ENCODE measurements around the gene CCDC86. TPM values are rescaled to one million over a fixed set of nuclear protein-coding genes. Genes with fewer than 3 reads are reported as not detected.
A peak's percentile ranks its signal among the peaks of the same experiment; 100 is the strongest.

The CCDC86 gene
- polyA plus RNA-seq, 2 of the 4 experiments (the other 2 are of a cell fraction): 42.8 to 71.1 TPM

DNA sequence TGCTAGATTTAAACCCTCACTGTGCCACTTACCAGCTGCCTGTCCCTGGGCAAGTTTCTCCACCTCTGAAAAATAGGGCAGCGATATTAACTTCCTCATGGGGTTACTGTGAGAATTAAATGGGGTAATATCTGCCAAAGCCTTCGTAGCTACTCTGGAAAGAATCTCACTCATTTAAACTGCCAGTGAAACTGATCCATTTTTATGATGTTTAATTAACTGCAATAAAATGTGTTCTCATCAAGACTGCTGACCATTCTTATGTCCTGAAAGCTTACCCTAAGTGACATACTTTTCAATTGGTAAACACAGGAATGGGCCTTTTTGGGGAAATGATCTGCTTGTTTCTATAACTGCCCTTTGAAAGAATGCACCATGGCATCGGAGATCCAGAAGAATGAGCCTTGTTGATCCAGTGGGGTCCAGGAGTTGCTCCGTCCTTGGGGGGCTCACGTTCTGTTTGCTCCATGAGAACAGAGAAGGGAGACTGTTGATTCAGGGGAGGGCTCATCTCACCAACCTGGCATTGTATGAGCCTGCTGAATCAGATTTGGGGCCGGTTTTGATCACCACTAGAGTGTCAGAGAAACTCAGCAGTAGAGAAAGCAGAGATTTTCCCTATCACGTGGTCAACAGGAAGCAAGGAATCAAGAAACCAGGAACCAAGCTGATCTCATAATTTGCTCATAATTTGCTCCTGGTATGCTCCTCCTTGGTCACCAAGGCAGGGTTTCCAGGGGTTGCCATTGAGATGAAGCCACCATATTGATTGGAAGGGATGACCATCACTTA, 7.0 kb upstream of the CCDC86 start (continued):
- TF ChIP-seq, protein P1, sequence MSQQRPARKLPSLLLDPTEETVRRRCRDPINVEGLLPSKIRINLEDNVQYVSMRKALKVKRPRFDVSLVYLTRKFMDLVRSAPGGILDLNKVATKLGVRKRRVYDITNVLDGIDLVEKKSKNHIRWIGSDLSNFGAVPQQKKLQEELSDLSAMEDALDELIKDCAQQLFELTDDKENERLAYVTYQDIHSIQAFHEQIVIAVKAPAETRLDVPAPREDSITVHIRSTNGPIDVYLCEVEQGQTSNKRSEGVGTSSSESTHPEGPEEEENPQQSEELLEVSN (IDR thresholded peaks at IDR 0.05; ENCODE audit: borderline replicate concordance, low read depth): no peak
- TF ChIP-seq RAD21 (conservative IDR thresholded peaks at IDR 0.05 in 1 of 2, IDR thresholded peaks at IDR 0.05 in 1 of 2) (no peak), POLR2A (IDR thresholded peaks at IDR 0.05; ENCODE audit: low read length) (no peak), MAFK (IDR thresholded peaks at IDR 0.05; ENCODE audit: partially characterized antibody) (no peak), HMGXB4 (CRISPR knock-in tag; IDR thresholded peaks at IDR 0.05; ENCODE audit: borderline replicate concordance) (no peak), ZFP36 (IDR thresholded peaks at IDR 0.05; ENCODE audit: borderline replicate concordance, partially characterized antibody) (no peak), ZNF302 (CRISPR knock-in tag; IDR thresholded peaks at IDR 0.05) (no peak), FOSL2 (IDR thresholded peaks at IDR 0.05) (no peak), FOSL2 (CRISPR knock-in tag; IDR thresholded peaks at IDR 0.05) (no peak), EHF (CRISPR knock-in tag; IDR thresholded peaks at IDR 0.05) (no peak)

DNA sequence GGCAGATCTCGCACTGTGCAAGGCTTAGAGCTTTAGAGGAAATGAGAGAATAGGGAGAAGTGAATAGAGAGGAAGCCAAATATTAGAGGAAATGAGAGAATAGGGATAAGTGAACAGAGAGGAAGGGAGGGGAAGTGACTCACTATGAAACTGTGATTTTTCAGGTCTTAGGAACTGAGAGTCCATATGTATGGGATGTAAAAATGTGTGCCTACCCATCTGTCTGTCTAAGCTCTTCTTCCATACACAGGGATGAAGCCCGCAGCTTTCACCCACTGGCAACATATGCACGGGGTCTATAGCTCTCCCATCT, 6.4 kb upstream of the CCDC86 start:
- POLR2A ChIA-PET: no interaction called here
- H3K4me3 ChIP-seq: no peak overlapping the region
- CTCF ChIA-PET: interaction anchor here (1.0 to 3.8 kb wide), 5 partner anchors 23 to 549 kb away, joined by 3 to 18 read pairs (median 3); no protein-coding TSS in a partner anchor
- H3K4me1 ChIP-seq: no peaks in the 10 kb centered on the region
- no peak for TF ChIP-seq KDM5A (IDR thresholded peaks at IDR 0.05)
- no peak for FAIRE-seq
- no peak for ATAC-seq
- WGBS (ENCODE audit: missing lambda C conversion rate): 49% methylated on average over 3 of the region's 3 CpGs
- H3K4me2 ChIP-seq: no peak overlapping the region
- no peak overlapping the region for H3K27ac ChIP-seq
- no peaks in the 10 kb centered on the region for H3K9me3 ChIP-seq
- no peak for DNase-seq (ENCODE audit: low read depth in 1 of 2, low spot score in 1 of 2)

DNA sequence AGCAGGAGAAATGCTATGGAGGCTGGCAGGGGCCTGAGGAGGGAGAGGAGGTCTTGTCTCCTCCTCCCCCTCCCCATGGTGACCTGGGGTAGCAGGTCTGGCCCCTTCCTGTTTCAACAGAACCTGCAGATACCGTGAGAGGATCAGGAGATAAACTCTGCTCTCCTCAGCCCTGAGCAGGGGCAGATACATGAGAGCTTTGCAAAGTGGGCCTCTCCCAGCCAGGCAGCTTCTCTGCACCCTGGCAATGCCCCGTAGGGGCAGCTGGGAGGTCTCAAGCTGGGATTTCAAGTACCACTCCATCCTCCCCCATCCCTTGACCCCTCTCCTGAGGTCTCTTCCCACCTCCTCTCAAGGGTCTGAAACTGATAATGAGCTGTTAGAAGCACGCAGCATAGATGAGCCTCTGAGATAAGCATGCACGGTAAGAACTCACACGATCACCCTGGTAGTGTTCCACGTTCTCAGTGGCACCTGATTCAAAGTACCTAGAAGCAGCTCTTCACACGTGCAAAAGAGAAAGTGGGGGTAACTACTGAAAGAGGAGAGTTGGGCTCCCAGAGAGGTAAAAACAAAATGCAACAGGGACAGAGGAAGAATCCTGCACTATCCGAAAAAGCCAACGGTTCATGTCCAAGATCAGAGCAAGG, 4.9 kb upstream of the CCDC86 start:
- ChIA-PET POLR2A (no interaction called here), CTCF (interaction anchor here (0.8 to 3.8 kb wide), 10 partner anchors 9 to 337 kb away, joined by 3 to 18 read pairs (median 4); no protein-coding TSS in a partner anchor)
- Histone ChIP-seq H3K4me3 (no peak overlapping the region), H3K4me2 (no peak overlapping the region), H3K27ac (no peak overlapping the region), H3K4me1 (peaks cover 4% of the 10 kb centered on the region; the same call in 1 of the 3 replicates), H3K9me3 (no peaks in the 10 kb centered on the region)
- DNase-seq (ENCODE audit: low read depth in 1 of 2, low spot score in 1 of 2): no peak
- 65% methylated on average over 7 of the region's 9 CpGs for WGBS (ENCODE audit: missing lambda C conversion rate)
- TF ChIP-seq POLR2AphosphoS2 (conservative IDR thresholded peaks at IDR 0.05; ENCODE audit: low read length) (no peak), HES2 (IDR thresholded peaks at IDR 0.05) (no peak)
- ATAC-seq: no peak
- no peak for FAIRE-seq

GRCh38 chr11:60838132-60838531, 3.8 kb upstream of the CCDC86 start:
- ATAC-seq (peak; percentile 53 to 62), FAIRE-seq (no peak), DNase-seq (ENCODE audit: low read depth in 1 of 2, low spot score in 1 of 2) (peak in 1 of 2 experiments; percentile 28)
- Histone ChIP-seq H3K4me3 (no peak overlapping the region), H3K9me3 (no peaks in the 10 kb centered on the region), H3K27ac (no peak overlapping the region), H3K4me2 (no peak overlapping the region), H3K4me1 (peaks cover 4% of the 10 kb centered on the region; the same call in 1 of the 3 replicates)
- ChIA-PET POLR2A (no interaction called here), CTCF (interaction anchor here (0.7 to 3.8 kb wide), 11 partner anchors 7 to 511 kb away, joined by 3 to 31 read pairs (median 4); no protein-coding TSS in a partner anchor)
- TF ChIP-seq, protein P2, sequence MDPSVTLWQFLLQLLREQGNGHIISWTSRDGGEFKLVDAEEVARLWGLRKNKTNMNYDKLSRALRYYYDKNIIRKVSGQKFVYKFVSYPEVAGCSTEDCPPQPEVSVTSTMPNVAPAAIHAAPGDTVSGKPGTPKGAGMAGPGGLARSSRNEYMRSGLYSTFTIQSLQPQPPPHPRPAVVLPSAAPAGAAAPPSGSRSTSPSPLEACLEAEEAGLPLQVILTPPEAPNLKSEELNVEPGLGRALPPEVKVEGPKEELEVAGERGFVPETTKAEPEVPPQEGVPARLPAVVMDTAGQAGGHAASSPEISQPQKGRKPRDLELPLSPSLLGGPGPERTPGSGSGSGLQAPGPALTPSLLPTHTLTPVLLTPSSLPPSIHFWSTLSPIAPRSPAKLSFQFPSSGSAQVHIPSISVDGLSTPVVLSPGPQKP (IDR thresholded peaks at IDR 0.05; ENCODE audit: low read depth, low read length): no peak
- TF ChIP-seq HMGXB4 (CRISPR knock-in tag; IDR thresholded peaks at IDR 0.05; ENCODE audit: borderline replicate concordance) (no peak), HOXB13 (CRISPR knock-in tag; IDR thresholded peaks at IDR 0.05; ENCODE audit: low read depth) (no peak)
- WGBS (ENCODE audit: missing lambda C conversion rate): 53% methylated on average over 7 of the region's 7 CpGs
